Skin of body (tissue), 2 donors: ENCODE measurements around the gene PTGER4. TPM values are rescaled to one million over a fixed set of nuclear protein-coding genes. Genes with fewer than 3 reads are reported as not detected.
"Not testable (repeated sequence)": the region's sequence is repeated elsewhere in the genome, so short reads cannot be mapped to it uniquely, and the experiment has no call there.

Source experiments
- DNase-seq: peaks from one replicate; lab custom pipeline; 2025; lab: John Stamatoyannopoulos, UW
- total RNA-seq: library from RNA; depleted of rRNA; stranded (reverse); fragments of >200 nt; gene quantifications from one replicate; pipeline ENCODE4 v1.2.3, GENCODE V29; 2014

Gene PTGER4
- total RNA-seq, 1 donor from 2014 or later = 15.3 TPM

- DNase-seq = no peak
Measured at GRCh38 chr5:40688996-40689395, 9.3 kb downstream of the PTGER4 start.

DNA sequence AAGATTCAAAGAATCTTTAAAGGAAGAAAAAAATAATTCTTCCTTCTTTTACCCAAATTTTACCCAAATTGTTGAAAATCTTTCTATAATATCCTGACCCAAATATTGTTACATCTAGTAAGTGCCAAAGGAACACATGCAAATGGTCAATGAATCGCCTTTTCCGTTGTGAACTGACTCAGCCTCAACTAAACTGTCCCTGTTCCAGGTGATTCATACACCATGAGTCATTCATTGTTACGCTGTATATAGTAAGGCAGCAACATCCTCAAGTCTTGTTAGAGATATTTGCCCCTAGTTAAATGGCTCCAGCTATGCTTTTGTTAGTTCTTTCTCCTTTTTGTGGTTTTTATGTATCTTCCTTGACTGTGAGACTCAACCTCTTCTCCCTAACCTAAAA, 9.7 kb downstream of the PTGER4 start:
- peak; percentile 49 for DNase-seq

DNA sequence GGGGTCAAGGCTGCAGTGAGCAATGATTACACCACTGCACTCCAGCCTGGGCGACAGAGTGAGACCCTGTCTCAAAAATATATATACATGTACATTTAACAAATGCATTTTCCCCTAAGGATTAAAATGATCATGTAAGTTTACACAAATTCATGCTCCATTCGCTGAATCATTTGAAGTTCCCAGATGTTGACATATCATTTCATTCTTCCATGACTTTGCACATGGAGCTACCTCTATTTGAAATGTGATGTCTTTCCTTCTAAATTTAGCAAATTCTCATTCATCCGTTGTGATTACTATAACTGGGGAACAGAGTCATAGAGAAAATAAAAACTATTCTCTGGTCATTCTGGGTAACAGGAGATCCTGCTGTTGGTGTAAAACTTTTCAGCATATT, 10.6 kb downstream of the PTGER4 start:
- no peak for DNase-seq

DNA sequence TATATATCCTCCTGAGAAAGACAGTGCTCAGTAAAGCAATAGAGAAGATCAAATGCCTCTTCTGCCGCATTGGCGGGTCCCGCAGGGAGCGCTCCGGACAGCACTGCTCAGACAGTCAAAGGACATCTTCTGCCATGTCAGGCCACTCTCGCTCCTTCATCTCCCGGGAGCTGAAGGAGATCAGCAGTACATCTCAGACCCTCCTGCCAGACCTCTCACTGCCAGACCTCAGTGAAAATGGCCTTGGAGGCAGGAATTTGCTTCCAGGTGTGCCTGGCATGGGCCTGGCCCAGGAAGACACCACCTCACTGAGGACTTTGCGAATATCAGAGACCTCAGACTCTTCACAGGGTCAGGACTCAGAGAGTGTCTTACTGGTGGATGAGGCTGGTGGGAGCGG, 12.2 kb downstream of the PTGER4 start:
- no peak for DNase-seq

DNA sequence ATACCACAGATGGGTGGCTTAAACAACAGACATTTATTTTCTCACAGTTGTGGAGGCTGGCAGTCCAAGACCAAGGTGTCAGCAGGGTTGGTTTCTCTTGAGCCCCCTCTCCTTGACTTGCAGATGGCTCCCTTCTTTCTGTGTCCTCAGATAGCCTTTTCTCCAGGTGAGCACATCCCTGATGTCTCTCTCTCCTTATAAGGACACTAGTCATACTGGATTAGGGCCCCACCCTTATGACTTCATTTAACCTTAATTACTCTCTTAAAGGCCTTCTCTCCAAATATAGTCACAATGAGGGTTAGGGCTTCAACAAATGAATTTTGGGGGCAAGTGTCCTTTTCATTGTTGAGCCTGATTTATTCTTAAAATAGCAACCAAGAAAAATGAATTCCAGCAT, 14.7 kb downstream of the PTGER4 start:
- DNase-seq = no peak

DNA sequence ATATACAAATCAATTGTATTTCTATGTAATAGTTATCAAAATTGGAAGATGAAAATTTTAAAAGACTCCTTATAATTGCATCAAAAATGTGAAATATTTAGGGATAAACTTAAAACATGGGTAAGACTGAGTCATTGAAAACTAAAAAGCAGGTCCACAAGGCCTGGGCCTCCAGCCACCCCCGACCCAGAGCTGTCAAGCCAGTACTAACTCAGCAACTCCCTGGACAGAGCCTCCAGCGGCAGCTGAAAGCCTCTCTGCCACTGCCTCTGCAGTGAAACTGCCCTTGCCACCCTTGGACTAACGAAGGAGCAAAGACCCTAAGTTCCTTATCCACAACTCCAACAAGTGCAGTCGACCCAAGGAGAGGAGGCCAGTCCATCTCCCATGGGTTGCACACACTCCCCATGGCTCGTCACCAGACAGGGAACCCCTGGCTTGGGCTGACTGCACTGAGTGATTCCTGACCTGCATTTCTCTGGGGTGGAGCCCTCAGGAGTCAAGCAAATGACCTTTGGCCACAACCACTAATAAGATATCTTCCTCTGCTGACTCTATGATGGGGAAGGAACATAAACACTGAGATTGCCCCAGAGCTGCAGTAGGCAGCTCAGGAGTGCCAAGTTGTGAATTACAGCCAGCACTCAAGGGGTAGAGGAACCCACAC, 20.5 kb downstream of the PTGER4 start:
- no peak for DNase-seq

DNA sequence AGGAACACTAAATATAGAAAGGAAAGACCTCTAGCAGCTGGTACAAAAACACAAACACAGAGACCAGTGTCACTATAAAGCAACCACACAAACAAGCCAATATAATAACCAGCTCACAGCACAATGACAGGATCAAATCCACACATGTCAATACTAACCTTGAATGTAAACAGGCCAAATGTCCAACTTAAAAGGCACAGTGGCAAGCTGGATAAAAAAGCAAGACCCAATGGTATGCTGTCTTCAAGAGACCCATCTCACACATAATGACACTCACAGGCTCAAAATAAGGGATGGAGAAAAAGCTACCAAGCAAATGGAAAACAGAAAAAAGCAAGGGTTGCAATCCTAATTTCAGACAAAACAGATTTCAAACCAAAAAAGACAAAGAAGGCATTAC, 22.3 kb downstream of the PTGER4 start:
- DNase-seq = not testable (repeated sequence)

DNA sequence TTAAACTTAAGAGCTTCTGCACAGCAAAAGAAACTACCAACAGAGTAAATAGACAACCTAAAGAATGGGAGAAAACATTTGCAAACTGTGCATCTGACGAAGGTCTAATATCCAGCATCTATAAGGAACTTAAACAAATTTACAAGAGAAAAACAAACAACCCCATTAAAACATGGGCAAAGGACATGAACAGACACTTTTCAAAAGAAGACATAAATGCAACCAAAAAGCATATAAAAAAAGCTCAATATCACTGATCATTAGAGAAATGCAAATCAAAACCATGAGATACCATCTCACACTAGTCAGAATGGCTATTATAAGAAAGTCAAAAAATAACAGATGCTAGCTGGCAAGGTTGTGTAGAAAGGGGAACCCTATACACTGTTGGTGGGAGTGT, 25.8 kb downstream of the PTGER4 start:
- not testable (repeated sequence) for DNase-seq

DNA sequence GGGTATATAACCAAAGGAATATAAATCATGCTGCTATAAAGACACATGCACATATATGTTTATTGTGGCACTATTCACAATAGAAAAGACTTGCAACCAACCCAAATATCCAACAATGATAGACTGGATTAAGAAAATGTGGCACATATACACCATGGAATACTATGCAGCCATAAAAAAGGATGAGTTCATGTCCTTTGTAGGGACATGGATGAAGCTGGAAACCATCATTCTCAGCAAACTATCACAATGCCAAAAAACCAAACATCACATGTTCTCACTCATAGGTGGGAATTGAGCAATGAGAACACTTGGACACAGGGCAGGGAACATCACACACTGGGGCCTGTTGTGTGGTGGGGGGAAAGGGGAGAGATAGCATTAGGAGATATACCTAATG, 30.9 kb downstream of the PTGER4 start:
- DNase-seq = not testable (repeated sequence)

GRCh38 chr5:40714001-40714400, 34.3 kb downstream of the PTGER4 start:
- no peak for DNase-seq

DNA sequence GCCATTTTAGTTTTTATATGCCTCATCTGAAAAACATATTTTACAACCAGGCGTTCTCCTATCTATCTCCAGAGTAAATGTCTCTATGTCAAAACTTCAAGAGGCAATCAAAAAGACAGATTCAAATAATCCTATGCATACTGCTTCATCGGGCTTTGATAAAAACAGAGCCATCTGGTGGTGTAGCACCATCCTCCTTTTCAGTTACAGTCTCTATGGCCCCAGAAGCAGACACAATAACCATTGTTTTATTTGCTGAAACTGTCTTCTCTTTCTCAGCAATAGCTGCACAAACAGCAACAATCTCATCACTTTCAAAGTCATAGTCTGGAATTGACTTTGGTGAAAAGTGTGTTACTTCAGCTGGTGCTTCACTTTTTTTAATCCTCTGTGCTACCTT, 36.3 kb downstream of the PTGER4 start:
- DNase-seq = no peak

DNA sequence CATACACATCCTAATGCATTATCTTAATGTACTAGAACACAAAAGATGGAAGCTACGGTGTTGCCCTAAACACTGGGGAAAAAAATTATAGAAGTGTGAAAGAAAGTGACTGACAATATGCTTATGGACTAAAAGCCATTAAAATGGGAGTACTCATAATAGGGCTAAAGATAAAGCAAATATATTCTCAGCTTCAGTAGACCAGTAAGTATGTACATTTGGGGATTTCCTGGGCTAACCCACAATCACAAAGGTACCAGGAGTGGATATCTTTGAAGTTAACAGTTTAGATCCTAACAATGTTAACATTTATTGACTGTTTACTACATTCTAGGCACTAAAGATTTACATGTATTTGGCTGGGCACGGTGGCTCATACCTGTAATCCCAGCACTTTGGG, 36.9 kb downstream of the PTGER4 start:
- DNase-seq = no peak

- no peak for DNase-seq
Measured at GRCh38 chr5:40717281-40717680, 37.6 kb downstream of the PTGER4 start.

- DNase-seq = no peak
Measured at GRCh38 chr5:40720069-40720468, 40.4 kb downstream of the PTGER4 start.

GRCh38 chr5:40722497-40722911, 42.8 kb downstream of the PTGER4 start:
- not testable (repeated sequence) for DNase-seq

DNA sequence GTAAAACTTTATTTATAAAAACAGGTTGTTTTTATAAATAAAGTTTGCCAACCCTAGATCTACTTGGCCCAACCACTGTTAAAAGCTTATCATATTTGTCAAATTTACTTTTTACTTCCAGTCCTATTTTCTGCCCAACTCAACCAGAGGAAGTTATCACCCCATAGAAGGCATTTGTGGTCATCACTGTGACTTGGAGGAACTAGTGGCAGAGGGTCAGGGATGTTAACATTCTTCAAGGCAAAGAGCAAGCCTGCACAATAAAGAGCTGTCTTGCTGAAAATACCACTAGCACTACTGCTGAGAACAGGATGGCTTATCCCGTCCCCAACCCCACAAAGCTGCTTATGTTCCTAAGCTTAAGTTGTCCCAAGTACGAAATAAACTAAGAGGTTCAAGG, 53.7 kb downstream of the PTGER4 start:
- DNase-seq = no peak

DNA sequence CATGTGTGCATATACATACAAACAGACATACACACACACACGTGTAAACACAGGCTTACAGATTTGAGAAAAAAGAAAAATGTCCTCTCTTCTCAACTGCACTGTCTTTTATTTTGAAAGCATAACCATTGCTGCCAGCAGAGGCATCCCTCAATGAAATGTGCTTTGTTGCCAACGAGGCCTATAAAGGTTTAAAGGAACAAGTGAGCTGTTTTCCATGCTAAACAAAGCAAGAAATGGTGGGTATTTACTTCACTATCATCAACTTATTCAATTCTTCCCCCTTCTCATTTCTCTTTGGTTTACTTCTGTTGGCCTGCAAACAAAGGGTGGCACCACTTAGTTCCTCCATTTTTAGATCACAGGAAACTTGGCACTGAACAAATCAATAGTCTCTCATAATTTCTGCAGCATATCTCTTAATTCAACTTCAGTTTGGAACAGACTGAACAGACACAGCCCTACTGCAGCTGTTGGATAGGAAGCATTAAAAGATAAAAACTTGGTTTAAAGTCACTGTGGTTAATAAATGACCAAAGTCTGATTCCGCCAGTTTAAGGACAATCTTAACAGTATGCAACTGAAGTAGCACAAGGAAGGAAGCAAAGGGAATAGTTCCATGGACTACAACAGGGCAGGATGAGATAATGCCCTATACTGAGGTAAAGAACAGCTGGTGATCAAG, 54.3 kb downstream of the PTGER4 start:
- DNase-seq = peak; percentile 14

DNA sequence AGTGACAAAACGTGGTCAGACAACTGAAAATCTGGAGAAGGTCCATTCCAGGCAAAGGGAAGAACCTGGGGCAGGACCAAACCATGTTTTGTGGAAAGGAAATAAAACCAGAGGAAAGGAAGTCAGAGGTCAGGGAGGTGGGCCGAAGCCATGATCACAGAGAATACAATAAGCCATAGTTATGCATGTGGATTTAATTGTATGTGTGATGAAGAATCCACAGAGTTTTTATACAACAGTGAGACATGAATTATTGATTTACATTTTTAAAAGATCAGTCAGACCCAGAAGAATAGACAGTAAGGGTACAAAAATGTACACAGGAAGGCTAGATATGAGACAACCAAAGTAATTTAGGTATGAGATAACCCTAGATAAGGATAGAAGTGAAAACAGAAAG, 55.3 kb downstream of the PTGER4 start:
- DNase-seq = peak; percentile 1

DNA sequence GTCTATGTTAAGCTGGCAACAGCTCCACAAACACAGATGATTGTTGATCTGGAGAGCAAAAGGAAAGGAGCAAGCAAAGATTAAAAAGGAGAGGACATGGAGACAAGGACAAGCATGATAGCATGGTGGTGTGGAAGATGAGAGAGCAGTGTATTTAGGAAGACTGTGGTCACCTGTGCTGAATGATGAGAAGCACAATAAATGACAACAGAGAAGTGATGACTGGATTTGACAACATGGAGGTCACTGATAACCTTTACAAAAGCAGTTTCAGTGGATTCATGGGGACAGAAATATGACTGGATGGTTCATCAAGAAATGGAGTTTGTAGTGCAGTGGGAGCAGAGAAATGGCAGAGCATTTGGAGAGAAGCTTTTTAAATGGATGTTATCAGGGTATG, 55.9 kb downstream of the PTGER4 start:
- no peak for DNase-seq

DNA sequence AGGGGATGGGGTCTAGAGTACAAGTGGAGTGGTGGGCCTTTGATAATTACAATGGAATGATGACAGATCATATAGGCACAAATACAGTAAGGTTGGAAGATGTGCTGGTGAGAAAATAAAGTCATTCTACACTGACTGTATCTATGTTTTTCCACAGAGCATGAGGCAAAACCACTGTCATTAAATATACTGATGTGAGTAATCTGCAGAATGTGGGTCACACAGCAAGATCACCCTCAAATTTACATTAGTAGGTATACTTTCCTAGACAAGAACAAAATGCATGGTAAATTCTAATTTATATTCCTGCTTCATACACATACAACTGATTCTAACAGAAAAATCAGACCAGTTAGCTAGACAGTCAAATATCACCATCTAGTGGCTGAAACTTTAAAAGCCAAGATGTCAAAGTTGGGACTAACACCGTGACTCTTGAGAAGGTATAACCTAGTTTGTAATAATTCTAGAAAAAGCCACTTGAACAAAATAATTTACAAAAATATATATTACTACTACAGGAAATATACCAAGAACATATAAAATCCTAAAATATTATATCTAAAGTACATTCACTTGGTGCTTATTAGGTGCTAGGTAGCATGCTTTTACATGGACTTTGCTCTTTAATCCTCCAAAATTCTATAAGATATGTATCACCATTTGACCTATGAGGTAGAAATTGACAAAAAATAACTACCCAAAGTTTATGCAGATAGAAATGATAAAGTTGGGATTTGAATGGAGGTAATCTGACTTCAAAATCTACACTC, 56.6 kb downstream of the PTGER4 start:
- DNase-seq = peak; percentile 31

DNA sequence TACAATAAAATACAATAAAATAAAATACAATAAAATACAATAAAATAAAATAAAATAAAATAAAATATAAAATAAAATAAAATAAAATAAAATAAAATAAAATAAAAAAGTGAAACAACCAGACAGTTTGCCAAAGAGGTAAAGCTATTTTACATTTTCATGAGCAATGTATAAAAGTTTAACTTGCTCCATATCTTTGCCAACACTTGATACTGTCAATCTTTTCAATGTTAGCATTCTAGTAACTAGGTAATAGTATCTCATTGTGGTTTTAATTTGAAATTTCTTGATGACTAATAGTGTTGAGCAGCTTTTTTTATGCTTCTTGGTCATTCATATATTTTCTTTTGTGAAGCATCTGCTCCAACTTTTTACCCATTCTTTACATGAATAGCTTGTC, 58.8 kb downstream of the PTGER4 start:
- no peak for DNase-seq
